Measurements from ENCODE around the gene GYS1. TPM values are rescaled to one million over a fixed set of nuclear protein-coding genes. Genes with fewer than 3 reads are reported as not detected.
A peak's percentile ranks its signal among the peaks of the same experiment; 100 is the strongest.

Gene GYS1
- polyA plus RNA-seq, 3 donors = 40.6 to 55.4 (median 40.7) TPM

DNA sequence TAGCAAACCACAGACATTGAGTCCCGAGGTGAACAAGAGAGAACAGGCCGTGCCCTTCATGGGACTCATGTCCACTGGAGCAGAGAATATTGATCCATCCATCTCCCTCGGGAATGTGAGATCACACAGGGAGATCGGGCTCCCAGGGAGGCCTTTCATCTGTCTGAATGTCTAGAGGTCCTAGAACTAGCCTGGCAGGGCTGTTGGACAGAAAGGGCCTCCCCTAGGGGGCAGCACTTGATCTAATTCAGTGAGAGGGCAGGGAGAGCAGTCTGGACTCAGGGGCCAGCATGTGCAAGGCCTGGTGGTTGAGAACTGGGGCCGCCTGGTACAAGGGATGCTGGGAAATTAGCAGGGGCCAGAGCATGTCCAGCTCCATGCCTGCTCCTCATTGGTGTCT, 4.9 kb upstream of the GYS1 start:
- DNase-seq (ENCODE audit: extremely low read depth in 1 of 11, low read depth in 9 of 11, low spot score in 4 of 11) = no peak

- DNase-seq (ENCODE audit: extremely low read depth in 1 of 11, low read depth in 9 of 11, low spot score in 4 of 11) = no peak
Measured at GRCh38 chr19:48994035-48994386, 902 bp upstream of the GYS1 start.

GRCh38 chr19:48992581-48993174, 431 bp downstream of the GYS1 start:
- DNase-seq (ENCODE audit: extremely low read depth in 1 of 11, low read depth in 9 of 11, low spot score in 4 of 11) = peak in 1 of 11 donors; percentile 31

DNA sequence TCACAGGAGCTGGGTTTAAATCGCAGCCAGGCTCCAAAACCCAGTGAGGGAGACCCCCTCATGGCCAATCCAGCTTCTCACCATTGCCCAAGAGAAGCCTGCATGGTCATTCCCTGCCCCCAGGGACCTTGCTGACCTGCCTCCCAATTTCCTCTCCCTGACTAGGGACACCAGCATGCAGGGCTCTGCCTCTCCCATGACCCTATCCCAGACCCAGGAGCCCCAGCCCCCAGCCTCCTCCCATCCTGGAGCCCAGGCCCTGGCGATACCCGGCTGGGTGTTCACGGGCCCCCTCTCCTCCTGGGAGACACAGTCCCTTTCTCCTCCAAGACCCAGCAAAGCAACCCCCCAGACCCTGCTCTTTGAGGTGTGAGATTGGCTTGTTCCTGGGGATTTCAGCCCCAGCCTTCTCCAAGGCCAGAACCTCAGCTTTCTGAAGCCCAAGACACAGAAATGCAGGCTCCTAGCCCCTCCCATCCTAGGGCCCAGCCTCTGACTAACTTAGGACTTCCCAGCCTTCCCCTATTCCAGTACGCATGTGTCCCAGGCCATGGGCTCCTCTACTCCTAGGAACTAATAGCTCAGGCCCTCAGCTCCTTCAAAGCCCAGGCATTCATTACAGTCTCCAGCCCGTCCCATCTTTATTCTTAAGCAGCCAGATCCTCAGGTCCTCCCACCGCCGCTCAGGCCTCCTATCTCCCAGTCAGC, 1.1 kb downstream of the GYS1 start:
- peak in 5 of 11 donors; percentile 25 to 56 (median 48) for DNase-seq (ENCODE audit: extremely low read depth in 1 of 11, low read depth in 9 of 11, low spot score in 4 of 11)

DNA sequence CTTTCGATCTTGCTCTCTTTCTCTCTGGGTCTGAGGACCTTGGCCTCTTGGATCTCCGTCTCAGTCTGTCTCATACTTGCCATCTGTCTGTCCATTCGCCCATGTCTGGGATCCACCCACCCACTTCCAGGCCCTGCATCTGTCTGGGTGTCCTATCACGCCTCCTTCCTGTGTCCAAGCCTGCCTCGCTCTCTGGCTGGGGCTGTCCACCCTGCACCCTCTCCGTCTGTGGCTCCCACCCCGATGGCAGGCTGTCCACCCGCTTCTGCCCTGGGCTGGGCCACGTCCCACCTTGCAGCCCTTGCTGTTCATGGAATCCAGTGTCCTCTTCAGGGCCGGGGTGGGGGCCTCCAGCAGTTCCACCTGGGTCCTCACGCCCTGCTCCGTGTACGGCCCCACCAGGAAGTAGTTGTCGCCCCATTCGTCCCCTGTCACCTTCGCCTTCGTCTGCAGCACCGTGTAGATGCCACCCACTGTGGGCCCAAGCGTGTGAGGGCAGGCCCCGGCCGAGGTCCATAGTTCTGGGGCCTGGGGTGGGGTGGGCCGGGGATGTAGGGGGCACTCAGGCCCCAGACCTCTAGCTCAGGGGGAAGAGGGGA, 2.0 kb downstream of the GYS1 start:
- no peak for DNase-seq (ENCODE audit: extremely low read depth in 1 of 11, low read depth in 9 of 11, low spot score in 4 of 11)

DNA sequence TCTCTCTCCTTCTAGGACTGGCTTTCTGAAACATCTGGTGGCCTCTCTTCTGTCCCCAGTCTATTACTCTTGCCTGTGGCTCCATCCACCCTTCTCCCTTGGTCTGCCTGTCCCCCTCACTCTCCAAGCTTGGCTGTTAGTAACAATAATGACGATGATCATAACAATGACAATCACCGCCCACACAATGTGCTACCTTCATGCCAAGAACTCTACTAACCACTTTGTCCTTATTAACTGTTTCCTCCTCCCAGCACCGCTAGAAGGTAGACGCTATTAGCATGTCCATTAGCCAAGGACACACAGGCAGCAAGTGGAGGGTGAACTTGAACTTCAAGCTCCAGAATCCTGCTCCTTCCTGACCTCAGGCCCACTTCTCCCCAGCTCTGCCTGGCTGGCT, 2.7 kb downstream of the GYS1 start:
- DNase-seq (ENCODE audit: extremely low read depth in 1 of 11, low read depth in 9 of 11, low spot score in 4 of 11) = no peak

DNA sequence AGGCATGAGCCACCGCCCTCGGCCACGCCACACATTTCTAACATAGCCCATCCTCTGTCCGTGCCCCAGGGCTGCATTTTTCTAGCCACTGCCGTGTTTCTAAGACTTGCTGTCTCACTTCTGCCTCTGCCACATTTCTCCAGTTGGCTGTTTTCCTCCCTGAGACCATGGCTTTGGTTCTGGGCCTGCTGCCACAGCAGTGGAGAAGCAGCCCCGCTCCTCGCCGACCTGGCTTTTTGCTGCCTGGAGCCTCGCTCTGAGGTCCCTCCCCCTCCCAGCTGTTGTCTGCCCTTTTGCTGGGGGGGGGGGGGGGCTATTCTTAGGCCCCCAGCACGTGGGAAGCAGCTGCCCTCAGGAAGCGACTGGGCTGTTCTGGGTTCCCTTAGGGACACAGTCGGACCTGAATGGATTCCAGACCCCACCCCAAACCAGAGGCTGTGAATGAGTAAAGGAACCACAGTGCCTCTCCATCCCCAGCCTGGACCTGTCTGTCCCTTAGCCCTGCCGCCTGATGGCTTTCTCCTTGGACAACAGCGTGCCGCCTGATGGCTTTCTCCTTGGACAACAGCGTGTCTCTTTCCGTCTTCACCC, 3.3 kb downstream of the GYS1 start:
- no peak for DNase-seq (ENCODE audit: extremely low read depth in 1 of 11, low read depth in 9 of 11, low spot score in 4 of 11)

- no peak for DNase-seq (ENCODE audit: extremely low read depth in 1 of 11, low read depth in 9 of 11, low spot score in 4 of 11)
Measured at GRCh38 chr19:48988860-48989259, 4.2 kb downstream of the GYS1 start.

- no peak for DNase-seq (ENCODE audit: extremely low read depth in 1 of 11, low read depth in 9 of 11, low spot score in 4 of 11)
Measured at GRCh38 chr19:48988286-48988685, 4.8 kb downstream of the GYS1 start.

DNA sequence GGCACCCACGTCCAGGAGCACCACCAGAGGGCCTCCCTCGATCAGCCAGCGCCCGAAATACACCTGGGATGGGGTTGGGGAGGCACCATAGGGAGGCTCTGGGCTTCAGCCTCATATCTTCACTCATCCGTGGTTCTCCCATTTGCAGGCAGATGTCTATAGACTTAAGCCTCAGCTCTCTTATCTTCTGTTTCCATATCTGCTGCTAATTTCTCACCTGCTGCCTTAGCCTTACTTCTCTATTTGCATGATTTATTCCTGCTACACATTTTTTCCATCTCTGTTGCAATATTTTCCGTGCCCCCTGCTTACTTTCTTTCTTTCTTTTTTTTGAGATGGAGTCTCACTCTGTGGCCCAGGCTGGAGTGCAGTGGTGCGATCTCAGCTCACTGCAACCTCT, 5.8 kb downstream of the GYS1 start:
- DNase-seq (ENCODE audit: extremely low read depth in 1 of 11, low read depth in 9 of 11, low spot score in 4 of 11) = no peak

GRCh38 chr19:48986211-48986610, 6.9 kb downstream of the GYS1 start:
- DNase-seq (ENCODE audit: extremely low read depth in 1 of 11, low read depth in 9 of 11, low spot score in 4 of 11) = no peak

- DNase-seq (ENCODE audit: extremely low read depth in 1 of 11, low read depth in 9 of 11, low spot score in 4 of 11) = no peak
Measured at GRCh38 chr19:48985711-48986110, 7.4 kb downstream of the GYS1 start.

- DNase-seq (ENCODE audit: extremely low read depth in 1 of 11, low read depth in 9 of 11, low spot score in 4 of 11) = no peak
Measured at GRCh38 chr19:48982280-48982679, 10.8 kb downstream of the GYS1 start.

DNA sequence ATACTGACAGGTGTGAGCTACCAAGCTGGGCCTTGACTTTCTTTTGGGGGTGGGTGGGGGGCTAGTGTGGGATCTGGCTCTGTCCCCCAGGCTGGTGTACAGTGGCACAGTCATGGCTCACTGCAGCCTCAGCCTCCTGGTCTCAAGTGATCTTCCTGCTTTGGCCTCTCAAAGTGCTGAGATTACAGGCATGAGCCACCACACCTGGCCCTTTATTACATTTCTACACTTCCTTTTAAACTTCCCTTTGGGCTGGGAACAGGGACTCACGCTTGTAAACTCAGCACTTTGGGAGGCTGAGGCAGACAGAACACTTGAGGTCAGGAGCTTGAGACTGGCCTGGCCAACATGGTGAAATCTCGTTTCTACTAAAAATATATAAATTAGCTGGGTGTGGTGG, 16.0 kb downstream of the GYS1 start:
- no peak for DNase-seq (ENCODE audit: extremely low read depth in 1 of 11, low read depth in 9 of 11, low spot score in 4 of 11)

DNA sequence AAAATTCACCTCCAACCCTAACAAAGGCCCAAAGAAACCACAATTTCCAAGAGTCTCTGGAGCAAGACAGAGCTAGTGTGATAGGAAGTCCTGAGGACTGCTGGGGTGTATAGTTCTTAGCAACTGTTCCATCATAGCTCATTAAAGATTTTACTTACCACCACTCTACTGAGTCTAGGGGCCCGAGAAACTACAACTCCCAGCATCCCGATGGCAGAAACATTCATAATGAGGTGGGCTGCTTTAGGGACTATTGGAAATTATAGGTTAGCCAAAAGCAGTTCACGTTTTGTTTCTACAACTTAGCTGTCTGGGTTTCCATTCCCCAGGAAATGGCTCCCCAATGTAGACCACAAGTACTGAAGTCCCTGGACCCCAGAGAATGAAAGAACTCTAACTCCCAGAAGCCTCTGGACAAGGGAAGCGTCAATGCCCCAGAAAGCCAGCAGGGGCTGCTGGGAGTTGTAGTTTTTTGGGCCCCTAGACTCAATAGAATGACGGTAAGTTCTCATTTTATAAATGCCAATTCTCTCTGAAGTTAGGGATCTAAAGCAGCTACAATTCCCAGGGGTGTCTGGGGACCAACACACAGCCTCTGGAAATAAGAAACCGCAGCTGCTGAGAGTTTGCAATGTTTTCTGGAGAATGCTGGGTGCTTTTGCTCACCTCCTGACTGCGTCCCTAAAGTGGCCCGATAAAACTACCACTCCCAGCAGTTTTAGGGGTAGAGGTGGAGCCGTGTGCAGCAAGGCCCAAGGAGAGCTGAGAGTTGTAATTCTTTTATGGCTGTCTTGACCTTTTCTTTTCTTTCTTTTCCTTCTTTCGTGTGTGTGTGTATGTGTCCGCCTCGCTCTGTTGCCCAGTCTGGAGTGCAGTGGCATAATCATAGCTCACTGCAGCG, 16.9 kb downstream of the GYS1 start:
- DNase-seq (ENCODE audit: extremely low read depth in 1 of 11, low read depth in 9 of 11, low spot score in 4 of 11) = no peak

DNA sequence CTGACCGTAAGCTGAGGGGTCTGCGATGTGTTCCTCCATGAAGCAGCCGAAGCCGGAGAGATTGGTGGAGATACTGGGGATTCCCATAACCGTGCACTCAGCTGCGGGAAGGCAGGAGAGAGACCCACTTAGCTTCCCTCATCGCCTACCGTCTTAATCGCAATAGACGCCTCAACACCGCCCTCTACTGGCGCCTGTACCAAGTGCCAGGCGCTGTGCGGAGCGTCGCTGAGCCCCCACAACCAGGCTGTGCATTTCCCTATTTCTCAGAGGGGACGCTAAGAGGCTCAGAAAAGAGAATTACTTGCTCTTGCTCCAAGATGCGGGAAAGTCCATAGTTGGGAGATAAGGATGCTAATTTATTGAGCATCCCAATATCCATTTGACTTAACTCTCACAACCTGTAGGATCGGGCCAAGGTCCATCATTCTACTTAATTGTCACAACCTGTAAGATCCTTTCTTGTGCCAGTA, 22.1 kb downstream of the GYS1 start:
- DNase-seq (ENCODE audit: extremely low read depth in 1 of 11, low read depth in 9 of 11, low spot score in 4 of 11) = peak in 7 of 11 donors; percentile 71 to 83 (median 78)

DNA sequence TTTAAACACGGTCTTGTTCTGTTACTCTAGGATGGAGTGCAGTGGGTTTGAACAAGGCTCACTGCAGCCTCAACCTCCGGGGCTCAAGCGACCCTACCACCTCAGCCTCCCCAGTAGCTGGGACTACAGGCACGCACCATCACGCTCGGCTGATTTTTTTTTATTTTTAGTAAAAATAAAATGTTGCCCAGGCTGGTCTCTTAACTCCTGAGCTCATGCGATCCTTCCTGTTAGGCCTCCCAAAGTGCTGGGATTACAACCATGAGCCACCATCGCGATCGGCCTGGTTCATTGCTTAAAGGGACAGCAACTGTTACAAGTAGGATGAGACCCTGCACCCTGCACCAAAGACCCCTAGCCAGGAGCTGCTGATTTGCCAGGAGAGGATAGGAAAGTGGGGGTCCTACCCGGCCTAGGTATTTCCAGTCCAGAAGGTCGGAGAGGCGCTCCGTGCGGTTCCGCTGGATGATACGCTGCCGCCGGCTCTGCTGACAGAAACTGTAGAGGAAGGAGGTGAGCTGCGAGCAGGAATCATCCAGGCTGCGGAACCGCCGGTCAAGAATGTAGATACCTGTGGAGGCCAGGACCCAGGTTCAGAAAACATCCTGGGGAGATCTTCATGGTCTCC, 22.9 kb downstream of the GYS1 start:
- DNase-seq (ENCODE audit: extremely low read depth in 1 of 11, low read depth in 9 of 11, low spot score in 4 of 11) = no peak

DNA sequence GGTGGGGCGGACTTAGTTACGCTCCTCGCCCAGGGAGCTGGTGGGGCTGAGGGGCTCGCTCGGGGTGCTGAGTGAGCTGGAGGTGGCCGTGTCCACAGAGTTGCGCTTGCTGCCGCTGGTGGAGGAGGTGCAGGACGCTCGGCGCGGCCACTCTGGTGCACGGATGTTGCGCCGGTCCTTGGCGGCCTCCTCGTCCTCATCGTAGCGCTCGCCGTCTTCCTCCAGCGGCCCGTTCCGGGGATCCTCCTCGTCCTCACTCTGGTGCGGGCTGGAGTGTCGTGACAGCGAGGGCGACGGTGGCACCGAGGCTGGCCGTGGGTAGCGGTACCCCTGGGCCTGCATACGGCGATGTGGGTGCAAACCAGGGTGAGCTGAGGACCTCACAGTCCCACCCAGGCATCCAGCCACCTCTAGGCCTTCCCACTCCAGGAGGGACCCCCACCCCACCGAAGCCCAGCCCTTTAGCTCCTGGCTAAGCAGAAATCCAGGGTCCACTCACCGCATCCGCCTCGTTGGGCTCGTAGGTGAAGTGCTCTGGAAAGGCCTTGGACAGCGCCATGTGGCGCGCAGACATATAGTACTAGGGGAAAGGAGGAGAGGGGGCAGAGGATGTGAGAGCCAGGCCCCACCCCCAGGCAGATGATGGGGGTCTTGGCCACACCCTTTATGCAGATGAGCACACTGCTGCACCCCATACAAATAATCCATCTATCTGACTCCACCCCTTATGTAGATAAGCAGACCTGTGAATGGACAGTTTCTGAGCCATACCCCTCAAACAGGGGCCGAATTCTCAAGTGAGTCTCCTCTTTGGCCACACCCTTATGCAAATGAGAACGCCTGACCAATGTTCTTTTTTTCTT, 23.6 kb downstream of the GYS1 start:
- DNase-seq (ENCODE audit: extremely low read depth in 1 of 11, low read depth in 9 of 11, low spot score in 4 of 11) = no peak

All from renal cortex interstitium (tissue), 11 donors.